Right lobe of liver (tissue), 4 donors: ENCODE measurements around the gene KIF18A.

Experiments
- POLR2A ChIP-seq: fragments of 450-650 bp; IDR thresholded peaks from one replicate; pipeline ENCODE4 v1.6.1; 2017; ENCODE audit warnings: antibody characterized with exemption, mild to moderate bottlenecking
- TF ChIP-seq, protein P1 (sequence below), 4 donors: fragments of 200-600 bp in 3 of 4; fragments of 450-650 bp in 1 of 4; IDR thresholded peaks; one replicate each; pipeline versions ENCODE4 v1.5.1 to v1.8.0; 2016 to 2022; ENCODE audit warnings: antibody characterized with exemption in 4 of 4, mild to moderate bottlenecking in 2 of 4
- donor health status: DM: no; HTN: no; CAD: no.
- donor health status: DM: no; HTN: no; CAD: no.
- donor health status: DM: no; HTN: yes; CAD: no.

DNA sequence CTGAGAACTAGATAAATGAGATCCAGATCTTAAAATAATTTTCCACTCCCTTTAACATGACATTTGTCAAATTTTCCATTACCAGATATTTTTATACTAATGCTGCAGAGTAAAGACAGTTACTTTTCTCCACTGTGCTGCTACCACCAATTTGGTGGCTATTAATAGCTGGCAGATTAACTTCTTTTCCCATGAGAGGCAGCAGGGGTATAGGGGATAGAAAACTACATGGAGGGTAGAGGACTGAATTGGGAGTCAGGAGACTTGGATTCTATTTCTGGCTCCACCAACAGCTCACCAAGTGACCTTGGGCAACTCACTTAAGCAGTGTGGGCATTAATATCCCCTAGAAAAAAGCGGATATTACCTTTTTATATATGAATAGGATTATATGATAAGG, 69.2 kb downstream of the KIF18A start:
- TF ChIP-seq, protein P1, sequence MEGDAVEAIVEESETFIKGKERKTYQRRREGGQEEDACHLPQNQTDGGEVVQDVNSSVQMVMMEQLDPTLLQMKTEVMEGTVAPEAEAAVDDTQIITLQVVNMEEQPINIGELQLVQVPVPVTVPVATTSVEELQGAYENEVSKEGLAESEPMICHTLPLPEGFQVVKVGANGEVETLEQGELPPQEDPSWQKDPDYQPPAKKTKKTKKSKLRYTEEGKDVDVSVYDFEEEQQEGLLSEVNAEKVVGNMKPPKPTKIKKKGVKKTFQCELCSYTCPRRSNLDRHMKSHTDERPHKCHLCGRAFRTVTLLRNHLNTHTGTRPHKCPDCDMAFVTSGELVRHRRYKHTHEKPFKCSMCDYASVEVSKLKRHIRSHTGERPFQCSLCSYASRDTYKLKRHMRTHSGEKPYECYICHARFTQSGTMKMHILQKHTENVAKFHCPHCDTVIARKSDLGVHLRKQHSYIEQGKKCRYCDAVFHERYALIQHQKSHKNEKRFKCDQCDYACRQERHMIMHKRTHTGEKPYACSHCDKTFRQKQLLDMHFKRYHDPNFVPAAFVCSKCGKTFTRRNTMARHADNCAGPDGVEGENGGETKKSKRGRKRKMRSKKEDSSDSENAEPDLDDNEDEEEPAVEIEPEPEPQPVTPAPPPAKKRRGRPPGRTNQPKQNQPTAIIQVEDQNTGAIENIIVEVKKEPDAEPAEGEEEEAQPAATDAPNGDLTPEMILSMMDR (IDR thresholded peaks at IDR 0.05): no peak
- no peak for TF ChIP-seq POLR2A
